ES-I3 (cell line): Measurements from ENCODE around the gene SKAP2.

Experiments
- H3K36me3 ChIP-seq: 2 replicates; pipeline ENCODE4 v1.6.1; 2013; ENCODE audit warnings: mild to moderate bottlenecking, low read length, control low read depth, moderate library complexity; ENCODE audit not compliant: insufficient read depth
- H3K4me1 ChIP-seq: 2 replicates; pipeline ENCODE4 v1.6.1; 2013; ENCODE audit warnings: mild to moderate bottlenecking, control low read depth, low read length; ENCODE audit not compliant: insufficient read depth
- H3K9ac ChIP-seq: 2 replicates; pipeline ENCODE4 v1.6.1; 2013; ENCODE audit warnings: low read depth, mild to moderate bottlenecking, low read length, moderate library complexity
- H3K9me3 ChIP-seq: 2 replicates; pipeline ENCODE4 v1.6.1; 2013; ENCODE audit warnings: mild to moderate bottlenecking, low read length, moderate library complexity; ENCODE audit not compliant: control insufficient read depth, insufficient read depth

SKAP2 gene

DNA sequence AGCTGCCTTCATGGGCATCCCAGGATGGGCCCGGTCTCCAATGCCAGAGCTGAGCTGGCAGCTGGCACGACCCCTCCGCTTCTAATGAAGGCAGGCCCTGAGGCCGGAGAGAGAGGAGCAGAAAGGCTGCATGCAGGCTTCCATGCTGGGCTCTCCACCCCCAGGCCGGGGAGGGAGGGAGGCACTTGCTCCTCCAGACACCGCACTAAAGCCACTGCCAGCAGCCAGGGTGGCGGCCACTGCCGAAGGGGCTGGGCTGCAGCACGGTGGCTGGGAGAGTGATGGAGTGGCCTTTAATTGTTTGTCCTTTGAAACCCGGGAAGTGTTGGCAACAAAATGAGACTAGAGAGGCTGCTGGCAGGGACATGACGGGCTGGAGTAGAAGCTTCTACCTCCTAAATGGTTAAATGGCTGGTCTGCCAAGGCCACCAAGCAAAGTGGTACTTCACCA is 236.5 kb downstream of the SKAP2 start:
- Histone ChIP-seq H3K4me1 (no peaks in the 10 kb centered on the region), H3K9ac (no peak overlapping the region)

DNA sequence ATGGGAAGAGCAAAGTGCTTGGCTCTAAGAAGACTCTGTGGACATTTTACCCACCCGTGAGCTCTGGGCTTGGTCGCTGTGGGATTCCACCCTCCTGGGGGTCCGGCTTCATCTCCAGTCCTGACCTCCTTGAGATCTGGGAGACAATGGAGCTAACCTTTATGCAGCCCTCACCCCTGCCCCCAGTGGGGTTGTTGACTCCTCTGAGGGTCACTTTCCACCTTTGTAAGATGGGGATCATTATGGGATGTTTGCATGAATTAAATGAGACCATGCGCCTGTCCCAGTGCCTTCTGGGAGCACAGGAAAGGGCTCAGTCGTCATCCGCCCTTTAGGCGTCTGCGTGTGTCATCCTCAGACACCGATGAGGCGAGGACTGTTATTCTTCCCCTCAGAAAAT is 237.2 kb downstream of the SKAP2 start:
- no peak overlapping the region for H3K9ac ChIP-seq
- no peaks in the 10 kb centered on the region for H3K36me3 ChIP-seq
- no peaks in the 10 kb centered on the region for H3K9me3 ChIP-seq
- no peaks in the 10 kb centered on the region for H3K4me1 ChIP-seq

More for the DNA sequence above, 236.5 kb downstream of the SKAP2 start:
- H3K9me3 ChIP-seq: no peaks in the 10 kb centered on the region
- no peaks in the 10 kb centered on the region for H3K36me3 ChIP-seq

- Histone ChIP-seq H3K9ac (no peak overlapping the region), H3K36me3 (no peaks in the 10 kb centered on the region), H3K4me1 (no peaks in the 10 kb centered on the region), H3K9me3 (no peaks in the 10 kb centered on the region)
These were observed 237.7 kb downstream of the SKAP2 start for GRCh38 chr7:26626687-26627086.

- H3K9ac ChIP-seq: no peak overlapping the region
- no peaks in the 10 kb centered on the region for H3K9me3 ChIP-seq
- H3K4me1 ChIP-seq: no peaks in the 10 kb centered on the region
- H3K36me3 ChIP-seq: no peaks in the 10 kb centered on the region
These were observed 238.2 kb downstream of the SKAP2 start for GRCh38 chr7:26626156-26626555.

- no peak overlapping the region for H3K9ac ChIP-seq
- no peaks in the 10 kb centered on the region for H3K4me1 ChIP-seq
- H3K36me3 ChIP-seq: no peaks in the 10 kb centered on the region
- no peaks in the 10 kb centered on the region for H3K9me3 ChIP-seq
These were observed 239.1 kb downstream of the SKAP2 start for GRCh38 chr7:26625286-26625685.

DNA sequence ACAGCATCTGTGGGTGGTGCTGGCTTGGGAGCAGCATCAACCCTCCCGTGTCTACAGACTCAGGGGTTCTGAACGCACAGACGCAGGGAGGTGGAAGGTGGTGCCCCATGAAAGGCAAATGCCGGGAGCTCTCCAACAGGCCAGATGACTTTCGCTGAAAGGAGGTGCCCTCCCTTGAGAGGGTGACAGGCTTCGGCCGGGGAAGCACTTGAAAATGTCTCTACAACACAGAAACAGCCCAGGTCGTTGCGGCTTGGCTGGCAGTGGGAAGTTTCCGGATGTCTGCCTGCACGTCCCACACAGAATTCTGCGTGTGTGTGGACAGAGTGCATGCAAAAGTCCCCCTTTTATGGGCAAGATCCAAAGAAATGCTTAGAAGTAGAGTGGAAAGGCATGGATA is 239.6 kb downstream of the SKAP2 start:
- Histone ChIP-seq H3K36me3 (no peaks in the 10 kb centered on the region), H3K9me3 (no peaks in the 10 kb centered on the region), H3K9ac (no peak overlapping the region), H3K4me1 (no peaks in the 10 kb centered on the region)

DNA sequence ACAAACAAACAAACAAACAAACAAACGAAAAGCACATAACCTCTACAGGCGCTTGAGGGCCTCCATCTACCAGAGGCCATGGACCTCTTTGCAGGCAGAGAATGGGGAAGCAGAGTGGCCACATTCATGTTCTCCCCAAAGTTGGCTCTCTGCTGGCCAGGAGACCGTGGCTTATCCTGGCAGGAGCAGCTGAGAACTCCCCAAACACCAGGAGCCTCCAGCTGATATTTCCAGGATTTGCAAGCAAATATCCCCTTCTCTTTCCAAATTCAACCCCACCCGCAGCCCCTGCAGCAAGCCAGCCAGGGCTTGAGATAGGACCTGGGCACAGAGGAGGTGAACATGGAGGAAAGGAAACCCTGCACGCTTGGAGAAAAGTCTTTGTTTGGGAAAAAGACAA is 240.0 kb downstream of the SKAP2 start:
- no peaks in the 10 kb centered on the region for H3K36me3 ChIP-seq
- no peaks in the 10 kb centered on the region for H3K9me3 ChIP-seq
- H3K9ac ChIP-seq: no peak overlapping the region
- H3K4me1 ChIP-seq: no peaks in the 10 kb centered on the region

DNA sequence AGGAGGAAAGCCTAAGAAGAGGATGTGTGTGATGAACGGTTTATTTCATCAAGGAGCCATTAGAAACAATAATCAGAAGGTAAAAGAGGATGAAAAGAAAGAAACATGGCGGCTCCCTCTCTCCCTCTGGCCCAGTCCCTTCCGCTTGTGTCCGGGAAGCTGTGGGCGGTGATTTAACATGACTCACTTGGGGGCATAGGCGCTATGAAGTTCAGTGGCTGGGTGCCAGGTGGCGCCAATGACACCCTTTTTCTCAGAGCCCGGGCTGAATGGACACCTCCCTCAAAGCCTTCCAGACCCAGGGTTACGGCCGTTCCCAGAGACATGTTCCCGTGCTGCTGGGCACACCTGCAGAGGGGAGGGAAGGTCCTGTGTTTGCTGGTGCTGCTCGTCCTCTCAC is 244.0 kb downstream of the SKAP2 start:
- H3K36me3 ChIP-seq: no peaks in the 10 kb centered on the region
- no peaks in the 10 kb centered on the region for H3K9me3 ChIP-seq
- no peak overlapping the region for H3K9ac ChIP-seq
- H3K4me1 ChIP-seq: no peaks in the 10 kb centered on the region

DNA sequence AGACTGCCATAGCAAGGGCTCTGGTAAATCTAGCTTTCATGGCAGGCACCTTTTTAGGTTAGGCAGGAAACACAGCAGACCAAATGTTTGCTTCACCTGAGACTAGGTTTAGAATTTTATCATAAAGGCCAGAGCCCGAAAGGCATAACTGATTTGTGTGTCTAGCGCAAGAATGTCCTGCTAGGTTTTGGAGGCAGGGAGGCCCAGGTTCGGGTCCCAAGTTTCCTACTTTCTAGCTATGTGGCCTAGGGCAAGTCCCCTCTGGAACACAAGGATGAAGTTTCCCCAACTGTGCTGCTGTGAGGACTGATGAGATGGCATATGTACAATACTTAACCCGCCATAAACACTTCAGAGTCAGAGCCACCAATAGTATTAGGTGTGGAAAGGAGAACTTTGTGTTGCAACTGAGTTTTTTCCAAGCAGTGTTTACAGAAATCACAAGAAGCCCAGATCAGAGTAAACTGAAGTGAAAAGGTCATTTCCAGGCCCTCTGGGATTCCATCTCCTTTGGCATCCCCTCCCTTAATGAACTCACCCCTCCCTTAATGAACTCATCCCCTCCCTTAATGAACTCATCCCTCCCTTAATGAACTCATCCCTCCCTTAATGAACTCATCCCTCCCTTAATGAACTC is 244.9 kb downstream of the SKAP2 start:
- Histone ChIP-seq H3K36me3 (no peaks in the 10 kb centered on the region), H3K9ac (no peak overlapping the region), H3K4me1 (no peaks in the 10 kb centered on the region), H3K9me3 (no peaks in the 10 kb centered on the region)

DNA sequence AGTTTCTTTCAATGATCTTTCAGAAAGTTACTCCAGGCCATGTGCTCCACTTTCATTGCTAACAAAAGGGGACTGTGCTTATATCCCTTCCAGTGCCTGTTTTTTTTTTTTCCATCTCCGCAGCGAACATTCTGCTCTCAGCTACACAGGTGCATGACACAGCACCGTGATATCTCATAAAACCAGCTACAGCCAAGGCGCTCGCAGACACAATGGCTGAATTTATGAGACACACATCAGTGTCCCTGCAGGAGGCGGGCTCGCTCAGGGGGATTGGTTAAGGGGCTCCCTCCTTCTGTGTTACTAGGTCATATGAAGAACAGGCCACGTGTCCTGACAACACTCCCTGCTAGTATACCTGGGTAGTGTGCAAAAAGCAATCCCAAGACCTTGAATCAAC is 245.5 kb downstream of the SKAP2 start:
- Histone ChIP-seq H3K4me1 (no peaks in the 10 kb centered on the region), H3K9me3 (no peaks in the 10 kb centered on the region)

DNA sequence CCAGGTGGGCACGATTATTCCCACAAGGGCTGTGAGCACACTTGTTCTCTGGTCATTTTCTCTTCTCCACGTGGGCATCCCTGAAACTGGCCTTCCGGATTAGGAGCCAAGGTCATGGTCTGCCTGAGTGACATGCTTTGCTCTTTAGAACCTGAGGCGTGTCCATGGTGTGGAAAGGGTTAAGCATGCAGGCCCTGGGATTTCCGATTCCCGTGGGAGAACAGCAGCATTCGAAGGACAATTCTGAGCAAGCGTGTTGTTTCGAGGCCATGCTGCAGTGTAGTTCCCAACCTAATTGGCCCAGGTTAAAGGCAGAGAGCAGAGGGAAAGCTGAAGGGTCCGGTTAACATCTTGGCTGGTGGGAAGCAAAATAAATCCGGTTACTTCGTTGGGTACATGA is 245.9 kb downstream of the SKAP2 start:
- no peaks in the 10 kb centered on the region for H3K36me3 ChIP-seq
- no peaks in the 10 kb centered on the region for H3K9me3 ChIP-seq
- H3K4me1 ChIP-seq: no peaks in the 10 kb centered on the region

More for the DNA sequence above, 245.5 kb downstream of the SKAP2 start:
- Histone ChIP-seq H3K9ac (no peak overlapping the region), H3K36me3 (no peaks in the 10 kb centered on the region)

More for the DNA sequence above, 245.9 kb downstream of the SKAP2 start:
- H3K9ac ChIP-seq: no peak overlapping the region
